ENCODE data around the gene CAPS.
A peak's percentile ranks its signal among the peaks of the same experiment; 100 is the strongest.

CAPS gene

GRCh38 chr19:5891938-5892771, 21.9 kb upstream of the CAPS start:
- DNase-seq: peak in 4 of 10 donors; percentile 25 to 74 (median 44)
- intact Hi-C loops (cut with DNase I): no loop called here

DNA sequence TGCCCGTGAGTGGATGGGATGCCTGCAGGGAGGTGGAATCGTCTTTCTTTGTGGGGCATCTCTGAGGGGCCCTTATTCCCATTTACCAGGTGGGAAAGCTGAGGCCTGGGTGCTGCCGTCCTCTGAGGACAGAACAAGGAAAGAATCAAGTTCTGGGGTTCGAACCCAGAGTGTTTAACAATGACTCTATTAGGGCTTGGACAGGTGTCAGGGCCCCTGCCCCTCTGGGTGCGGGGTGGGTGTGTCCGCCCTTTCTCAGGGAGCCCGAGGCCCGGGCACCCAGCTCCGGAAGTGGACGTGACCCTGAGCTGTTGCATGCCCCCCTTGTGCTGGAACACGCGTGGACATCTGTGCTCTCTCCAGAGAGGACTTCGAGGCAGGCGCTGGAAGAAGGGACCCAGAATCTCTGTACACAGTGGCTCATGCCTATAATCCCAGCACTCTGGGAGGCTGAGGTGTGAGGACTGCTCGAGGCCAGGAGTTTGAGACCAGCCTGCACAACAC, 21.2 kb upstream of the CAPS start:
- DNase-seq: no peak
- intact Hi-C loops (cut with DNase I): no loop called here

DNA sequence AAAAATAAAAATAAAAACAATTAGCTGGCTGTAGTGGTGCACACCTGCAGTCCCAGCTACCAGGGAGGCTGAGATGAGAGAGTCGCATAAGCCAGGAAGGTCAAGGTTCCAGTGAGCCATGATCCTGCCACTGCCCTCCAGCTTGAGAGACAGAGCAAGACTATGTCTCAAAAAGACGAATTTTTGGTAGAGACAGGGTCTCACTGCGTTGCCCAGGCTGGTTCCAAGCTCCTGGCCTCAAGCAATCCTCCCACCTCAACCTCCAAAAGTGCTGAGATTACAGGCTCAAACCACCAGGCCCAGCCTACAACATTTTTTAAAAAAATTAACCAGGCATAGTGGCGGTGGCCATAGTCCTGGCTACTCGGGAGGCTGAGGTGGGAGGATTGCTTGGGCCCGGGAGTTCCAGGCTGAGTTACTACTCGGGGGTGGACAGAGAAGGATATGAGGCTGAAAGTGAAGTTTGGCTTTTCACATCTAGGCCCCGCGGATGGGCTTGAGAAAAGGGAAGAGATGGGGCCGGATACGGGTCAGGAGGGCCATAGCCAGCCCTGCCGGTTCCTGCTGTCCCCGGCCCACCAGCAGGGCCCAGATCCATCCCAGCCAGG, 20.7 kb upstream of the CAPS start:
- intact Hi-C loops (cut with DNase I): no loop called here
- no peak for DNase-seq

- no peak for DNase-seq
- intact Hi-C loops (cut with DNase I): no loop called here
Measured at GRCh38 chr19:5893907-5894703, 19.9 kb upstream of the CAPS start.

GRCh38 chr19:5894704-5895349, 19.2 kb upstream of the CAPS start:
- intact Hi-C loops (cut with DNase I): no loop called here
- DNase-seq: no peak

GRCh38 chr19:5895409-5895808, 18.6 kb upstream of the CAPS start:
- intact Hi-C loops (cut with DNase I): no loop called here
- no peak for DNase-seq

GRCh38 chr19:5895890-5896289, 18.2 kb upstream of the CAPS start:
- intact Hi-C loops (cut with DNase I): no loop called here
- DNase-seq: no peak

GRCh38 chr19:5896365-5897076, 17.5 kb upstream of the CAPS start:
- no peak for DNase-seq
- intact Hi-C loops (cut with DNase I): no loop called here

GRCh38 chr19:5897189-5897969, 16.7 kb upstream of the CAPS start:
- DNase-seq: no peak
- intact Hi-C loops (cut with DNase I): no loop called here

DNA sequence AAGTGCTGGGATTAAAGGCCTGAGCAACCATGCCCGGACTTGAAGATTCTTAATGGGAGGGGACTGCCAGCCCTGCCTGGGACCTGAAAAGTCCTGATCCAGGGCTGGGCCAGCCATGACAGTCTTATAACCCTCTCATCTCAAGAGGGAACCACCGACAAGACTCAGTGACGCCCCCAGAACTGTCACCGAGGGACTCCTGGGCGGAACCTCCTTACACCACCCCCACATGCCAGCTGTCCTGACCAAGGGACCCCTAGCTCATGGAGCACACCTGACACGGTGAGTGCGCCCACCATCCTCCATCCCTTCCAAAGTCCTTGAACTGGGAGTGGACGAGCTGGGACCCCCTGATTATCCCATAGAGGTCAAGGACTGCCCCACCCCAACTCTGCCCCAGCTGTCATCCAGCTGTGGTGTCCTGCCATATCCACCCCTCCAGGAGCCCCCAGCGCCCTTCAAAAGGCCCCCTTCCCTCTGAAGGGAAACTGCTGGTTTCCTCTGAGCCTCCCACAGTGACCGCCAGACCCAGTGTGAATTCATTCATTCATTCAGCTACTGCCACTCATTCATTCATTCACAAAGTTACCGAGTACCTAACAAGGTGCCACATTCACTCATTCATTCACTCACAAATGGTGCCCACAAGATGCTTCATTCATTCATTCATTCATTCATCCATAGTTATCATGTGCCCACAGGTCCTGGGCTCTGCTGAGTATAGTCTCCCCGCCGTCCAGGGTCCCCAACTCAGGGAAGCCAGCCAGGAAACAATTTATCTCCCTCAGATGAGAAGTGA, 14.1 kb upstream of the CAPS start:
- intact Hi-C loops (cut with DNase I): loop anchor here (5.0 kb wide), 2 partner anchors 77 to 108 kb away; partner anchors contain the start of genes DUS3L and RANBP3
- DNase-seq: no peak

DNA sequence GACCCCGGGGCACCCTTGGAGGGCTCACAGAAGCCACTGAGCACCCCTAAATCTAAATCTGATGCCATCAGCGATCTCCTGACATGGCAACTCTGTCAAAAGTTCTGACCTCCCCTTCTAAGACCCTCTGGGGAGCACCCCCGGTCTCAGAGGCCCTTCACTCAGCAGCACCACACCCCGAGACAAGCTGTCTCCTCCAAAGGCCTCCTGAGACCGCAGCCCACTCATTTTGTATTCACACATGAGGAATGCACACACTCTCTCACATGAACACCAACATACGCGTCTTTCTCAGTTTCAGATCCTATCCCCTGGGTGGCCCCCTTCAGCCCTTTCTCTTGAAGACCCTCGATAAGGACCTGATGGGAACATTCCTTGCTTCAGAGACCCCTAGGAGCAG, 13.1 kb upstream of the CAPS start:
- DNase-seq: no peak
- intact Hi-C loops (cut with DNase I): loop anchor here (5.0 kb wide), 2 partner anchors 76 to 109 kb away; partner anchors contain the start of genes DUS3L and RANBP3

DNA sequence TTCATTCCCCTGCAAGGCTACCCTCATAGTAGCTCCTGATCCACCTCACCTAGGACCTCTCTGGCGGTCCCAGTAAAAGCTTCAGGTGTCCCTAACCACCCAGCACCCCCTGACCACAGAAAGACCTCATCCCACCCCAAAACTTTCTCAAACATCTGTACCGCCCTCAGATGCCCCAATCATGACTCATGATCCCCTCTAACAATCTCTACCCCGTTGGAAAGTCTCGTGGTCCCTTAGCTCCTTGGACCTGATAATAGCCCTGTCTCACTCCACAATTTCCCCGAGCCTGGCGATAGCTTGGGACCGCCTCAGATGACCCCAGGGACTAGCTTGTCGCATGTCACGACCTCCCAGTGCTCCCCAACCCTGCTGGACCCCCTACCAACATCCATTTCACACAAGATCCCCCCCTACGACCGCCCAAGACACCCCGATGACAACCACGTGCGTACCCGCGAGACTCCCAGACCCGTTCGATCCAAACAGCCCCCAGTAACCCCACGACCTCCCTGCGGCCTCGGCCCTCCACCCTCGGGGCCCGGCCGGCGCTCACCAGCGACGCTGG, 10.9 kb upstream of the CAPS start:
- DNase-seq: no peak
- intact Hi-C loops (cut with DNase I): loop anchor here (5.0 kb wide), 2 partner anchors 74 to 111 kb away; partner anchors contain the start of genes DUS3L and RANBP3

- peak; percentile 90 to 99 (median 94) for DNase-seq
- intact Hi-C loops (cut with DNase I): loop anchor here (5.0 kb wide), 2 partner anchors 74 to 111 kb away; partner anchors contain the start of genes DUS3L and RANBP3
Measured at GRCh38 chr19:5903624-5904351, 10.3 kb upstream of the CAPS start, which contains the start of gene NDUFA11. TSS of gene NDUFA11 (minus strand) at chr19:5903790. CDS start at chr19:5903708, 82 bp downstream.

- intact Hi-C loops (cut with DNase I): loop anchor here (5.0 kb wide), 2 partner anchors 73 to 112 kb away; partner anchors contain the start of genes DUS3L and RANBP3
- DNase-seq: peak; percentile 98 to 100 (median 99)
Measured at GRCh38 chr19:5904352-5905113, 9.5 kb upstream of the CAPS start, which contains the start of gene VMAC. TSS of gene VMAC (plus strand) at chr19:5904872. CDS start at chr19:5904891, 19 bp downstream.

DNA sequence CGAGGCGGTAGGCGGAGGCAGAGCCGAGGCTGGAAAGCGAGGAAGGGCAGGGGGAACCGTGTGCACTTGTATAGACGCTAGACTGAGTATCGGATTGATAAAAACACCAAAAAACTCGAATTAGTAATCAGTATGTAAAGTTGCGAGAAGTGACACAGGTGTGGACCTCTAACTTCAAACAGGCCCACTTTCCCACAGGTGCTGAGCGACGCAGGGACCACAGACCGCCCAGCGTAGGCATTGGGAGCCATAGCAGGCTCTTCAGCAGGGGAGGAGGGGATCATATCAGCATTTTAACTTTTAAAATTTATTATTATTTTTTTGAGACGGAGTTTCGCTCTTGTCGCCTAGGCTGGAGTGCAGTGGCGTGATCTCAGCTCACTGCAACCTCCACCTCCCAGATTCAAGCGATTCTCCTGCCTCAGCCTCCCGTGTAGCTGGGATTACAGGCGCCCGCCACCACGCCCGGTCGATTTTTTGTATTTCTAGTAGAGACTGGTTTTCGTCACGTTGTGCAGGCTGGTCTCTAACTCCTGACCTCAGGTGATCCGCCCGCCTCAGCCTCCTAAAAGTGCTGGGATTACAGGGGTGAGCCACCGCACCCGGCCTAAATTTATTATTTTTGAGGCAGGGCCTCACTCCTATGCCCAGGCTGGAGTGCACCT, 8.8 kb upstream of the CAPS start:
- DNase-seq: no peak

More for the DNA sequence above, 8.8 kb upstream of the CAPS start:
- intact Hi-C loops (cut with DNase I): no loop called here

Measured in posterior cingulate gyrus (tissue), 11 donors.